GM12865 (cell line): ENCODE data around the gene IRX2.

Experiments
- DNase-seq: peaks from one replicate; pipeline ENCODE4 v3.0.0; 2010; ENCODE audit warnings: low read depth
- H3K4me3 ChIP-seq: 2 replicates; pipeline ENCODE4 v1.5.1; 2011; ENCODE audit warnings: mild to moderate bottlenecking, low read depth, low read length, control low read depth
- TF ChIP-seq, protein P1 (sequence below): IDR thresholded peaks from 2 replicates; pipeline ENCODE4 v1.5.1; 2011; ENCODE audit warnings: low read length, control low read depth, low read depth, inconsistent platforms; ENCODE audit not compliant: insufficient read depth; ENCODE audit errors: missing control alignments

Gene IRX2

DNA sequence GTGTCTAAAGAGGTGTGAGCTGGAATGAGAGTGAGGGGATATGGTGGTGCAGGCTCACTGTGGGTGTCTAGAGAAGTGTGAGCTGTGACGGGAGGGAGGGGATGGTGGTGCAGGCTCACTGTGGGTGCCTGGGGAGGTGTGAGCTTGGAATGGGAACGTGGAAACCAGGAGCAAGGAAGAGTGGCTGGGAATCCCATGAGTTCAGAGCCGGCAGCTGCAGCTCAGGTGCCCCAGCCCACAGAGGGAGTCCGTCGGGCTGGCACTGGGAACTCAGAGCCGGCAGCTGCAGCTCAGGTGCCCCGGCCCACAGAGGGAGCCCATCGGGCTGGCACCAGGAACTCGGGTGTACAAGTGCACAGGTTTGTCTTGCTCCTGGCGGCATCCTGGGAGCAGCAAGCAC is 45.6 kb downstream of the IRX2 start:
- DNase-seq: no peak
- TF ChIP-seq, protein P1, sequence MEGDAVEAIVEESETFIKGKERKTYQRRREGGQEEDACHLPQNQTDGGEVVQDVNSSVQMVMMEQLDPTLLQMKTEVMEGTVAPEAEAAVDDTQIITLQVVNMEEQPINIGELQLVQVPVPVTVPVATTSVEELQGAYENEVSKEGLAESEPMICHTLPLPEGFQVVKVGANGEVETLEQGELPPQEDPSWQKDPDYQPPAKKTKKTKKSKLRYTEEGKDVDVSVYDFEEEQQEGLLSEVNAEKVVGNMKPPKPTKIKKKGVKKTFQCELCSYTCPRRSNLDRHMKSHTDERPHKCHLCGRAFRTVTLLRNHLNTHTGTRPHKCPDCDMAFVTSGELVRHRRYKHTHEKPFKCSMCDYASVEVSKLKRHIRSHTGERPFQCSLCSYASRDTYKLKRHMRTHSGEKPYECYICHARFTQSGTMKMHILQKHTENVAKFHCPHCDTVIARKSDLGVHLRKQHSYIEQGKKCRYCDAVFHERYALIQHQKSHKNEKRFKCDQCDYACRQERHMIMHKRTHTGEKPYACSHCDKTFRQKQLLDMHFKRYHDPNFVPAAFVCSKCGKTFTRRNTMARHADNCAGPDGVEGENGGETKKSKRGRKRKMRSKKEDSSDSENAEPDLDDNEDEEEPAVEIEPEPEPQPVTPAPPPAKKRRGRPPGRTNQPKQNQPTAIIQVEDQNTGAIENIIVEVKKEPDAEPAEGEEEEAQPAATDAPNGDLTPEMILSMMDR: no peak
- no peak overlapping the region for H3K4me3 ChIP-seq

DNA sequence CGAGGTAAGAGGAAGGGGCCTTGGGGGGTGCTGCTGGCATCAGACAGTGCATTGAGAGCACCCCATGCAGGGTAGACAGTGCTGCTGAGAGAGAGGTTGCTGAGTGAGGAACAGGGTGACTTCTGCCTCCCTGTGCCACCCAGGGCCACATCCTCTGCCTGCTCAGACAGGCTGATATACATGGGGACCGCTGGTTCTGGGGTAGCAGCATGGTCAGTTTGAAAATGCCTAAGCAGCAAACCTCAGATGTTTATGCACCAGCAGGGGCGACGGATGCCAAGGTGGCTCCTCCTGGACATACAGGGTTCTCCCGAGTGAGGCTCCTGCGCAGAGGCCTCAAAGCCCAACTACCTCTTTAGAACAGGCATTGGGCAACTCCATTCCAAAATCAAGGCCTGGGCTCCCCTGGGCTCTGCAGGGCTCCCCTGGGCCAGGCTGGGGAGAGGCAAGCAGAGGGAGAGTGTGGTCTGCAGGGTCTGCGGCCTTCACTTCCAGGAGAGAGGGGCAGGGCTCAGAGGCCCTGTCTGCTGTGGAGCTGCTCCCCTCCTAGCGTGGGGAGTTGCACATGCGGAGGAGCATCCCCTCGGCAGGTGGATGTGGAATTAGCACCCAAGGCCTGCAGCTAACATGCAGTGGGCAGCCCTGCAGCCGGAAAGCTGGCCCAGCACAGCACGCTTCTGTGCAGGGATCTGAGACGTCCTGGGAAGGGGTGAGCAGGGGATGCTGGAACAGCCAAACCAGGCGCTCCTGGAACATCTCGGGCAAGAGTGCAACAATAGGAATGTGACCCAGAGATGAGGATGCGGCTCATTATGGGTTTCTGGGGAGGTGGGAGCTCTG is 46.5 kb downstream of the IRX2 start:
- TF ChIP-seq, protein P1: no peak
- DNase-seq: no peak
- no peak overlapping the region for H3K4me3 ChIP-seq

DNA sequence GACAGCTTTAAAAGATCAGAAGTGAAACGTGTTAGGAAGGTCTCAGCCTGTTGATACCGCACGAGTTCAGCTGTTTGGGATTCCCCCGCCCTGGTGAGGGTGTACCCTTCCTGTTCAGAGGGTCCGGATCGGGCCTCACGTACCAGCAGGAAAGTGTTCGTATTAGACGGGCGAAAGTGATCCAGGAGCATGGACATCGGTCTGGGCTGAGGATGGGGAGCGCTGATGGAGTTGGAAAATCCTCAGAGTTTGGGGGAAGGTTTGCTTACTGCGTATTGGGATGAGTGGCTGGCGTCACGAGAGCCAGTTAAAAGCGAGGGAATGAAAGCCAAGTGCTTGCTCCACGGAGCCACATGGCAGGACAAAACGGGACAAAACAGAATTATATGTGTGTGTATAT is 47.4 kb downstream of the IRX2 start:
- TF ChIP-seq, protein P1: no peak
- DNase-seq: no peak
- no peak overlapping the region for H3K4me3 ChIP-seq

DNA sequence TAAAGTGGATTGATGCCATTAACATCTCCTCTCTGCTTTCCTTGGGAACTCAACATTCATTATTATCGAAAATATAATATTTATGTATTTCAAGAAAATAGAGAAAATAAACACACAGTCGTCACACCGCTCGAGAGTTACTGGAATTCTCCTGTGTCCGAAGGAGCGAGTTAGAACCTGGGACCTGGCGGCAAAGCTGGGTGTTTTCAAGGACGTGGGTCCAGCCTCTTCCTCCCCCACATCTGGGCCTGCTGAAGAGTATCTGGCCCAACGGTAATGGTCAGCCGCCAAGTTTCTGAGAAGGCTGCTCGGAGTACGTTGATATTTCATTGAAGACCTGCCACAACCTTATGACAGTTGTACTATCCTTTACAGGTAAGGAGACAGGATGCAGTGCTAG is 47.9 kb downstream of the IRX2 start:
- no peak for DNase-seq
- H3K4me3 ChIP-seq: no peak overlapping the region
- TF ChIP-seq, protein P1: no peak

DNA sequence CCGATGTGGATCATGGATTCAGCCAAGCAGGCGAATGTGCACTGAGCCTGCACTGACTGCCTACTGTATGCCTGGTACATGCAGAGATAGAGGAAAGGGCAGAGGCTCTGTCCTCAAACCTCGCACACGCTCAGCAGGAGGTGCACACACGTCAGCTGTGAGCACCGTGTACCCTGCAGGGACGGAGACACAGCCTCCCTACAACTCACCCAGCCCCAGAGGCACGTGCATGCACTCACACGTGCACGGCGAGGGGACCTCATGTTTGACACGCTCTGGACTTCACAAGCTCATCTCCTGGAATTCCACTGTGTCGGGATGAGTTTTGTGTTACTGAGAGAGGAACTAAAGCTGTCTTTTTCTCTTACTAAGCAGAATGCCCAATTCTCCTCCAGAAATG is 48.4 kb downstream of the IRX2 start:
- DNase-seq: no peak
- TF ChIP-seq, protein P1: no peak
- H3K4me3 ChIP-seq: no peak overlapping the region

DNA sequence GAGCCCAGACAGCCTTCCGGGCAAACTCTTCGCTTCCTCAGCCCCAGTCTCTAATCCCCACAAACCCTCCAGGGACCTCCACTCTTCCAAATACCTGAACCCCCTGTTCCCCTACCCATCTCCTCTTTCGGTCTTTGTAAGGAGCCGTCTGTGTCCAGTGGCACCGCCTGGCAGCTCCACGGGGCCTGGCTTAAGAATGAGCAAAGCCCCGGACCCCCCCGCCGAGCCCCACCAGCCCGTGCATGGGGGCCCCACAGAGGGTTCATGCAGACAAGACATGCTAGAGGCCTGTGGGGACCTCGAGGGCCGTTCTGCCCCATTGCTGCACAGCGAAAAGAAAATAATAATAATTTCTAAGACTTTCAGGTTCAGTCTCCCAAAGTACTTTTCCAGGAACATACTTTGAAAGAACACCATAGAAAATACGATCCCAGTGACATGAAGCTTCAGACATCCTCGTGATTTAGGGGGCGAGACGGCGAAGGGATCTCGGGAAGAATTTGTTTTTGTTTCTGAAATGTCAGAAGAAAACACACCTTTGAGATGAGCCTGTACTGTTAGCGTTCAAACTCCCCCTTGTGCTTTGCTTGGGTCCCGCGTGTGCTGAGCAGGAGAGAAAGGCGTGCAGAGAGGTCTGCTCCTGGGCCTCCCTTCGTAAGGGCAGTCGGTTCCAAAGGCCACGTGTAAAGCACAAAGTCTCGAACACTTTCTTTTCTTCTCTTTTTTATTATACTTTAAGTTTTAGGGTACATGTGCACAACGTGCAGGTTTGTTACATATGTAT is 49.2 kb downstream of the IRX2 start:
- no peak overlapping the region for H3K4me3 ChIP-seq
- DNase-seq: no peak
- TF ChIP-seq, protein P1: no peak
